Suprapubic skin (tissue), 4 donors: ENCODE data around the gene RTN4IP1.

Source experiments
- EP300 ChIP-seq: sonication (generic); formaldehyde crosslinking; IDR thresholded peaks from one replicate; pipeline ENCODE4 v1.6.1; 2017; ENCODE audit warnings: antibody characterized with exemption
- POLR2A ChIP-seq, 2 donors: fragments of 450-650 bp; IDR thresholded peaks; one replicate each; pipeline ENCODE4 v1.6.1; 2017; ENCODE audit warnings: antibody characterized with exemption in 2 of 2, mild to moderate bottlenecking in 2 of 2, moderate library complexity in 2 of 2
- POLR2AphosphoS5 ChIP-seq, 3 donors: sonication (generic); formaldehyde crosslinking; IDR thresholded peaks; one replicate each; pipeline ENCODE4 v1.6.1; 2017; ENCODE audit warnings: antibody characterized with exemption in 3 of 3
- TF ChIP-seq, protein P1 (sequence below), 2 donors: fragments of 200-600 bp in 1 of 2; fragments of 450-650 bp in 1 of 2; sonication (generic) in 1 of 2; IDR thresholded peaks; one replicate each; pipeline ENCODE4 v1.5.1; 2016 to 2019; ENCODE audit warnings: antibody characterized with exemption in 2 of 2, mild to moderate bottlenecking in 1 of 2, moderate library complexity in 1 of 2

DNA sequence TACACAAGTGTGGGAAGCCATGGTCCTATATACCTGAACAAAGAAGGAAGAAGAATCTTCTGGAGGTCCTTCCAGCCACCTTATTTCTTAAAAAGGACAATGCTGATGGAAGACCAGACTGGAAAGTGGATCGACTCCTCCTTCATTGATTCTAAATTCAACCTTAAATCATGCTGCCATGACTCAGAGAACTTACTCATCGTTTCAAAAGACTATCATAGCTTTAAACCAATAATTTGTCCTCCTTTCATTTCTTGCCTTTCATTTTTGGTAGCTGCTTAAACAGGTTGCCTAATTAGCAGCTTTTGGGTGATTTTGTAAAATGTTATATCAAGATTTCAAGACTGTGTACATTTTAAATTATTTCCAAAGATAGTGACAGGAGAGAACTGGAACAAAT is 60.8 kb downstream of the RTN4IP1 start:
- TF ChIP-seq POLR2A (IDR thresholded peaks at IDR 0.05) (no peak), EP300 (no peak), POLR2AphosphoS5 (IDR thresholded peaks at IDR 0.05) (no peak)
- TF ChIP-seq, protein P1, sequence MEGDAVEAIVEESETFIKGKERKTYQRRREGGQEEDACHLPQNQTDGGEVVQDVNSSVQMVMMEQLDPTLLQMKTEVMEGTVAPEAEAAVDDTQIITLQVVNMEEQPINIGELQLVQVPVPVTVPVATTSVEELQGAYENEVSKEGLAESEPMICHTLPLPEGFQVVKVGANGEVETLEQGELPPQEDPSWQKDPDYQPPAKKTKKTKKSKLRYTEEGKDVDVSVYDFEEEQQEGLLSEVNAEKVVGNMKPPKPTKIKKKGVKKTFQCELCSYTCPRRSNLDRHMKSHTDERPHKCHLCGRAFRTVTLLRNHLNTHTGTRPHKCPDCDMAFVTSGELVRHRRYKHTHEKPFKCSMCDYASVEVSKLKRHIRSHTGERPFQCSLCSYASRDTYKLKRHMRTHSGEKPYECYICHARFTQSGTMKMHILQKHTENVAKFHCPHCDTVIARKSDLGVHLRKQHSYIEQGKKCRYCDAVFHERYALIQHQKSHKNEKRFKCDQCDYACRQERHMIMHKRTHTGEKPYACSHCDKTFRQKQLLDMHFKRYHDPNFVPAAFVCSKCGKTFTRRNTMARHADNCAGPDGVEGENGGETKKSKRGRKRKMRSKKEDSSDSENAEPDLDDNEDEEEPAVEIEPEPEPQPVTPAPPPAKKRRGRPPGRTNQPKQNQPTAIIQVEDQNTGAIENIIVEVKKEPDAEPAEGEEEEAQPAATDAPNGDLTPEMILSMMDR (IDR thresholded peaks at IDR 0.05), result no peak
